ENCODE data around the gene PSD4.

PSD4 gene

GRCh38 chr2:113242327-113242726, 68.6 kb downstream of the PSD4 start:
- no peak for DNase-seq

GRCh38 chr2:113245276-113245711, 71.5 kb downstream of the PSD4 start:
- DNase-seq, result no peak

- DNase-seq, result no peak
Observed at GRCh38 chr2:113246606-113247005, 72.8 kb downstream of the PSD4 start.

- no peak for DNase-seq
Observed at GRCh38 chr2:113248997-113249770, 75.4 kb downstream of the PSD4 start.

GRCh38 chr2:113251118-113251517, 77.3 kb downstream of the PSD4 start:
- no peak for DNase-seq

GRCh38 chr2:113252047-113252590, 78.3 kb downstream of the PSD4 start:
- no peak for DNase-seq

GRCh38 chr2:113253453-113253852, 79.7 kb downstream of the PSD4 start:
- DNase-seq, result no peak

- no peak for DNase-seq
Observed at GRCh38 chr2:113255140-113256070, 81.6 kb downstream of the PSD4 start.

GRCh38 chr2:113257516-113258264, 83.9 kb downstream of the PSD4 start:
- DNase-seq, result no peak

- DNase-seq, result no peak
Observed at GRCh38 chr2:113258471-113259147, 84.8 kb downstream of the PSD4 start.

Data from NCI-H2107 (cell line).